ENCODE data around the gene TMEM51. TPM values are rescaled to one million over a fixed set of nuclear protein-coding genes. Genes with fewer than 3 reads are reported as not detected.

TMEM51 gene
- polyA plus RNA-seq, 1 donor (not counting 4 experiments of a cell fraction or from before 2014, with no cell fraction given), result 12.9 TPM

DNA sequence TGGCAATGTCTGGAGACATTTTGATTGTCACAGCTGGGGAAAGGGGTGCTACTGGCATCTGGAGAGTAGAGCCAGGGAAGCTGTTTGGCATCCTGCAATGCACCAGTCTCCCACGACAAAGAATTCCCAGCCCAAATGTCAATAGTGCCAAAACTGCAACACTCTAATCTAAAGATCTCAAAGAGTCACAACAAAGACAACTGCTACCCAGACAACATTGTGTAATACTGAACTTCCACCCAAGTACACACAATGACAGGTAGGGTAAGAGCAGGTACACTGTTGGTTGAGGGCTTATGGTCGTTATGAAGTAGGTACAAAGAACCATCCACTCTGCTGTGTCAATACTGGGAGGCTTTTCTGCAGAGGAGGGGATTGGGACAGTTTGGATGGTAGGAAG, 8.2 kb upstream of the TMEM51 start:
- FAIRE-seq (no peak), DNase-seq (ENCODE audit: low read depth, low spot score) (no peak)
- Histone ChIP-seq H3K9me3 (ENCODE audit: control insufficient read depth, low read depth, low read length) (no peaks in the 10 kb centered on the region), H3K79me2 (ENCODE audit: control insufficient read depth, insufficient read depth, low read length) (no peaks in the 10 kb centered on the region), H3K36me3 (ENCODE audit: control insufficient read depth in 2 of 2, extremely low read depth in 1 of 2, insufficient read depth in 2 of 2, low read length in 2 of 2) (no peaks in the 10 kb centered on the region), H3K9me1 (ENCODE audit: control insufficient read depth, extremely low read depth, insufficient read depth, low read length) (peaks cover 3% of the 10 kb centered on the region), H3K9ac (ENCODE audit: control insufficient read depth, extremely low read depth, insufficient read depth, low read length) (no peak overlapping the region), H3K4me3 (ENCODE audit: control insufficient read depth in 2 of 3, extremely low read depth in 1 of 3, insufficient read depth in 2 of 3, low read depth in 1 of 3, low read length in 3 of 3) (no peak overlapping the region), H3K4me2 (ENCODE audit: control insufficient read depth, extremely low read depth, insufficient read depth, low read depth, low read length) (no peak overlapping the region), H3K27me3 (ENCODE audit: control insufficient read depth, extremely low read depth, insufficient read depth, low read length) (no peaks in the 10 kb centered on the region), H2AFZ (ENCODE audit: control insufficient read depth, low read length) (no peak overlapping the region), H4K20me1 (ENCODE audit: control insufficient read depth, extremely low read depth, insufficient read depth, low read length) (no peaks in the 10 kb centered on the region), H3K4me1 (ENCODE audit: control insufficient read depth, extremely low read depth, insufficient read depth, low read length) (peaks cover 9% of the 10 kb centered on the region), H3K27ac (ENCODE audit: control insufficient read depth, insufficient read depth, low read length) (no peak overlapping the region)
- dilution Hi-C loops (cut with MboI; ENCODE audit: extremely low pct_ligation_motif_present, low sequenced_read_pairs), result no loop called here
- TF ChIP-seq EZH2 (IDR thresholded peaks at IDR 0.05; ENCODE audit: low read length), result no peak
- TF ChIP-seq, protein P1, sequence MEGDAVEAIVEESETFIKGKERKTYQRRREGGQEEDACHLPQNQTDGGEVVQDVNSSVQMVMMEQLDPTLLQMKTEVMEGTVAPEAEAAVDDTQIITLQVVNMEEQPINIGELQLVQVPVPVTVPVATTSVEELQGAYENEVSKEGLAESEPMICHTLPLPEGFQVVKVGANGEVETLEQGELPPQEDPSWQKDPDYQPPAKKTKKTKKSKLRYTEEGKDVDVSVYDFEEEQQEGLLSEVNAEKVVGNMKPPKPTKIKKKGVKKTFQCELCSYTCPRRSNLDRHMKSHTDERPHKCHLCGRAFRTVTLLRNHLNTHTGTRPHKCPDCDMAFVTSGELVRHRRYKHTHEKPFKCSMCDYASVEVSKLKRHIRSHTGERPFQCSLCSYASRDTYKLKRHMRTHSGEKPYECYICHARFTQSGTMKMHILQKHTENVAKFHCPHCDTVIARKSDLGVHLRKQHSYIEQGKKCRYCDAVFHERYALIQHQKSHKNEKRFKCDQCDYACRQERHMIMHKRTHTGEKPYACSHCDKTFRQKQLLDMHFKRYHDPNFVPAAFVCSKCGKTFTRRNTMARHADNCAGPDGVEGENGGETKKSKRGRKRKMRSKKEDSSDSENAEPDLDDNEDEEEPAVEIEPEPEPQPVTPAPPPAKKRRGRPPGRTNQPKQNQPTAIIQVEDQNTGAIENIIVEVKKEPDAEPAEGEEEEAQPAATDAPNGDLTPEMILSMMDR (optimal IDR thresholded peaks at IDR 0.05 in 1 of 3, IDR thresholded peaks at IDR 0.05 in 1 of 3, conservative IDR thresholded peaks at IDR 0.05 in 1 of 3; ENCODE audit: extremely low read depth in 1 of 3, insufficient read depth in 2 of 3, low read length in 3 of 3), result no peak

- Histone ChIP-seq H3K9me3 (ENCODE audit: control insufficient read depth, low read depth, low read length) (no peaks in the 10 kb centered on the region), H3K36me3 (ENCODE audit: control insufficient read depth in 2 of 2, extremely low read depth in 1 of 2, insufficient read depth in 2 of 2, low read length in 2 of 2) (no peaks in the 10 kb centered on the region), H3K4me1 (ENCODE audit: control insufficient read depth, extremely low read depth, insufficient read depth, low read length) (peaks cover 9% of the 10 kb centered on the region), H4K20me1 (ENCODE audit: control insufficient read depth, extremely low read depth, insufficient read depth, low read length) (no peaks in the 10 kb centered on the region), H2AFZ (ENCODE audit: control insufficient read depth, low read length) (no peak overlapping the region), H3K27me3 (ENCODE audit: control insufficient read depth, extremely low read depth, insufficient read depth, low read length) (no peaks in the 10 kb centered on the region), H3K9ac (ENCODE audit: control insufficient read depth, extremely low read depth, insufficient read depth, low read length) (no peak overlapping the region), H3K4me2 (ENCODE audit: control insufficient read depth, extremely low read depth, insufficient read depth, low read depth, low read length) (no peak overlapping the region), H3K4me3 (ENCODE audit: control insufficient read depth in 2 of 3, extremely low read depth in 1 of 3, insufficient read depth in 2 of 3, low read depth in 1 of 3, low read length in 3 of 3) (no peak overlapping the region), H3K9me1 (ENCODE audit: control insufficient read depth, extremely low read depth, insufficient read depth, low read length) (peaks cover 3% of the 10 kb centered on the region), H3K27ac (ENCODE audit: control insufficient read depth, insufficient read depth, low read length) (no peak overlapping the region), H3K79me2 (ENCODE audit: control insufficient read depth, insufficient read depth, low read length) (no peaks in the 10 kb centered on the region)
- no peak for FAIRE-seq
- dilution Hi-C loops (cut with MboI; ENCODE audit: extremely low pct_ligation_motif_present, low sequenced_read_pairs), result no loop called here
- no peak for TF ChIP-seq EZH2 (IDR thresholded peaks at IDR 0.05; ENCODE audit: low read length)
- TF ChIP-seq, protein P1 (optimal IDR thresholded peaks at IDR 0.05 in 1 of 3, IDR thresholded peaks at IDR 0.05 in 1 of 3, conservative IDR thresholded peaks at IDR 0.05 in 1 of 3; ENCODE audit: extremely low read depth in 1 of 3, insufficient read depth in 2 of 3, low read length in 3 of 3), result no peak
- DNase-seq (ENCODE audit: low read depth, low spot score), result no peak
Observed at GRCh38 chr1:15146142-15146680, 7.3 kb upstream of the TMEM51 start.

All from keratinocyte (primary cell).